G401 (cell line): ENCODE results near the gene PNLIPRP1. TPM values are rescaled to one million over a fixed set of nuclear protein-coding genes. Genes with fewer than 3 reads are reported as not detected.

Source experiments
- DNase-seq: peaks from one replicate; pipeline ENCODE4 v3.0.0-alpha.2; 2015; ENCODE audit warnings: low spot score
- in situ Hi-C: cut with HindIII; loops from 2 replicates; pipeline ENCODE4 v1.10.0; 2016; ENCODE audit warnings: low sequenced_read_pairs, mixed read lengths
- total RNA-seq: library from RNA; depleted of rRNA; stranded (reverse); fragments of >200 nt; shearing (Covaris generic); gene quantifications from 2 replicates; pipeline ENCODE4 v1.2.3, GENCODE V29; 2014; rRNA removed

PNLIPRP1 gene
- total RNA-seq, result not detected in 2 replicates

DNA sequence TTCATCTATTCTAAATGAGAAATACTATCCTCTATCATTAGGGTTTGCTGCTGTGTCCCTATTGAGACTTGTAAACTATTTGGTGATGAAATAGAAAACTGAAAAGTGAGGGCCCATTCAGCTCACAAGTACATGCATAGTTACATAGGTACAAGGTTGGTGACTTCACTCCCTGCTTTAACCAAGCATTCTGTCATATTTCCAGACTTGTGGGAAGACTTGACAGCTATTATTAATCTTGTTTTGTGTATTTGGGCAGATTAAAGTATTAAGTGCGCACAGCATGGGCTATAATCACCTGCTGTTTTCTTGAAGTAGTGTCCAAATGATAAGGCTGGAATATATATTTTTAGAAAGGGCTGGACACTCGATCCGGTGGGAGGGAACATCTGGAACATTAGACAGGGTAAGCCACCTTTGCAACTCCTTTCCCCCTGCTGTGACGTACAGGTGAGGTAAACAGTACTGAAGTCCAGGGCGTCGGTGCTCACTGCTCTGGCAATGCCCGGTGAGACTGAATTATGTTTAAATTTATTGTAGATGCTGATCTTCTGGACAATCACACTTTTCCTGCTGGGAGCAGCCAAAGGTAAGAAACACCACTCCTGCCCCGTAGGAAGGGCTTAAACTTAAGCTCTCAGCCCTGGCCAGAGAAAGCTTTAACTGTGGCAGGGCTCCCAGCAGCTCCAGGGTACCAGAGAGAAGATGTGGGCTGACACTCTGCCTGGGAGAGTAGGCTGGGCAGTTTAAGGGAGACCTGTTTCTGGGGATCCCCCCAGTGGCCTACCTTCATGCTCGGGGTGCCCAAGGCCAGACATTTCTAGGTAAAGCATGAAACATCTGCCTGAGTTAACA lies at the start of gene PNLIPRP1:
PNLIPRP1 (plus strand) TSS at position 370 of the 855 bp plus-strand sequence; CDS start at position 541, 171 bp downstream.
- no peak for DNase-seq
- in situ Hi-C loops, result no loop called here

DNA sequence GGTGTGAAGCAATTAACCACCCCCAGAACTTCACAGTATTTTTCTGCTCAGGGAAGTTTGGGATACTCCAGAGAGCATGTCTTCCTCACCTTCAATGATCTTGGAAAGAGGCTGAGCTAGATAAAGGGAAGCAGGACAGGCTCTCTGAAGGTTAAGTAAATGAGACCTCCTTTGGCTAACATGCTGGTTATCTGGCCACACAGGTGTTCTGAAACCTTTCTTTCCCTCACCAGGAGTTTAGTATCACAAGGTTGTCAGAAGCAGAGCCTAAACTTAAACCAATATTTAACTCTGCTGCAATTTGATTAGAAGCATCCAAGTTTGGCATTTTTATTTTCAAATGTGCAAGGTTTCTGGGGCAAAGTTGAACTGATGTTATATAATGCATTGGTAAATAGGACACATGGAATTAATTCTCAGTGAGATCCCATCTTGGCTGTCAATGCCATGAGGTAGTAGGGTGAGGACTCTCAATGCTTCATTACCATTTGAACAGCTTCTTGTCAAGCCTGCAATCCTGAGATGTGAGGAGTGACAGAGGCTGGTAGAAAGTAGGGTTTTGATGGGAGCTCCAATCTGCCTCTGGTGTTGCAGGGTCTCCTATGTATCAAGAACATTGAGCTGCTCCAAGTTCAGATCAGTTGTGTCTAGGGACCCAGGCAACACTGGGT lies 48.6 kb upstream of the PNLIPRP1 start:
- in situ Hi-C loops, result no loop called here
- no peak for DNase-seq

- in situ Hi-C loops, result no loop called here
- DNase-seq, result no peak
Measured at GRCh38 chr10:116545122-116545521, 45.6 kb upstream of the PNLIPRP1 start.

- no peak for DNase-seq
- in situ Hi-C loops, result no loop called here
Measured at GRCh38 chr10:116545756-116546155, 45.0 kb upstream of the PNLIPRP1 start, which contains the start of gene PNLIP. TSS of gene PNLIP (plus strand) at chr10:116545931. CDS start at chr10:116546093, 162 bp downstream.

- in situ Hi-C loops, result no loop called here
- DNase-seq, result no peak
Measured at GRCh38 chr10:116548301-116548700, 42.5 kb upstream of the PNLIPRP1 start.

GRCh38 chr10:116553378-116553980 lies 37.3 kb upstream of the PNLIPRP1 start:
- in situ Hi-C loops, result no loop called here
- no peak for DNase-seq

- in situ Hi-C loops, result no loop called here
- DNase-seq, result no peak
Measured at GRCh38 chr10:116554628-116555027, 36.1 kb upstream of the PNLIPRP1 start.

- in situ Hi-C loops, result no loop called here
- no peak for DNase-seq
Measured at GRCh38 chr10:116555880-116556279, 34.9 kb upstream of the PNLIPRP1 start.

DNA sequence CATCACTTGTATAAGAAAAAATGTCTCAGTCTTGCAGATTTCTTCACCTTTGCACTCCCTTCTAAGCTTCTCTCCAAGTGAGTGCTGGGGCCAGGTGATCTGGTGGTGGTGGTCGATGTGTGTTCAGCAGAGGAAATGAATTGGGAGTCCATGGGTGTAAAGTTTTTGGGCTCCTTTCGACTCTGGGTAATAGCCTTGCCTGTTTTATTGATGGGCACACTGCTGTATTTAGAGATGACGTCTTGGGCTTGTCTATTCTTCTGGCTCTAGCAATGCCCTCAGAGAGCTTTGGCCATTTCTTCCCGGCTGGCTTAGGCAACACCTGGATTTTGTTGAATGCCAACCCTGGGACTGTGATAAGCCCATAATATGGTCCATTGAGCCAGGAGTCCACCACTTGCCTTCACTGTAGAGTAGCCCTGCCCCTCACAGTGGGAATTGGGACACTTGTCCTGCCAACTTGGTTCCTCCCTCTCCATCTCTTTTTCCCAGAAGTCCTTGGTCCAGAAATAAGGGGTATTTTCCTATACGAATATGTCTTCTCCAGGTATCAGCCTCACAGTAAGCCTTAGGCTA lies 33.4 kb upstream of the PNLIPRP1 start:
- in situ Hi-C loops, result no loop called here
- DNase-seq, result no peak

DNA sequence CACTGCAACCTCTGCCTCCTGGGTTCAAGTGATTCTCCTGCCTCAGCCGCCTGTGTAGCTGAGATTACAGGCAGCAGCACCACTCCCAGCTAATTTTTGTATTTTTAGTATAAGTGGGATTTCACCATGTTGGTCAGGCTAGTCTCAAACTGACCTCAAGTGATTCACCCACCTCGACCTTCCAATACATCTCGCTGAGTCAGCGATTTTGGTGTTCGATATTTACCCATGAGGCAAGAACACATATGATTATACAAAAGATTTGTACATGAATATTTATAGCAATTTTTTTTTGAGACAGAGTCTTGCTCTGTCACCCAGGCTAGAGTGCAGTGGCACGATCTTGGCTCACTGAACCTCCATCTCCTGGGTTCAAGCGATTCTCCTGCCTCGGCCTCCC lies 25.2 kb upstream of the PNLIPRP1 start:
- in situ Hi-C loops, result no loop called here
- no peak for DNase-seq

GRCh38 chr10:116566932-116567331 lies 23.8 kb upstream of the PNLIPRP1 start:
- no peak for DNase-seq

DNA sequence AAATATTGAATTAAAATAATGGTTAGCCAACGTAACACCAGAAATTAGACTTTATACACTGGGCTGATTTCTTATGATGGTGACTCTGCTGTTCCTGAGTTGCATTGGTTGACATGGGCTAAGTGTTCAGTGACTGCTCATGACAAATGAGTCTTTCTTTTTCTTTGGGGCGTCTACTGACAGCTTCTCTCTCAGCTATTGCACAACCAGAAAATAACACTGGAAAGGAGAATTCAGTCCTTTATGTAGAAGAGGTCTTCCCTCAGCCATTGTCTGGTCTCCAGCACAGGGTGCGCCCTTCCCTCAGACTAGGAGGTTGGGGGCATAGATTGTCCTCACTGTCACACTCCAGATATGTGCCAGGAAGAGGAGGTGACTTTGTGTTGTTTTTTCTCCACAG lies 23.4 kb upstream of the PNLIPRP1 start:
- DNase-seq, result no peak
- in situ Hi-C loops, result no loop called here

More at GRCh38 chr10:116566932-116567331, 23.8 kb upstream of the PNLIPRP1 start:
- in situ Hi-C loops, result no loop called here

GRCh38 chr10:116574797-116575196 lies 16.0 kb upstream of the PNLIPRP1 start:
- in situ Hi-C loops, result no loop called here
- DNase-seq, result no peak

GRCh38 chr10:116587878-116588591 lies 2.7 kb upstream of the PNLIPRP1 start:
- no peak for DNase-seq
- in situ Hi-C loops, result no loop called here

GRCh38 chr10:116588995-116589394 lies 1.8 kb upstream of the PNLIPRP1 start:
- DNase-seq, result no peak
- in situ Hi-C loops, result no loop called here

GRCh38 chr10:116589926-116590325 lies 833 bp upstream of the PNLIPRP1 start:
- DNase-seq, result no peak
- in situ Hi-C loops, result no loop called here

GRCh38 chr10:116593139-116593740 lies 2.5 kb downstream of the PNLIPRP1 start:
- no peak for DNase-seq
- in situ Hi-C loops, result no loop called here

DNA sequence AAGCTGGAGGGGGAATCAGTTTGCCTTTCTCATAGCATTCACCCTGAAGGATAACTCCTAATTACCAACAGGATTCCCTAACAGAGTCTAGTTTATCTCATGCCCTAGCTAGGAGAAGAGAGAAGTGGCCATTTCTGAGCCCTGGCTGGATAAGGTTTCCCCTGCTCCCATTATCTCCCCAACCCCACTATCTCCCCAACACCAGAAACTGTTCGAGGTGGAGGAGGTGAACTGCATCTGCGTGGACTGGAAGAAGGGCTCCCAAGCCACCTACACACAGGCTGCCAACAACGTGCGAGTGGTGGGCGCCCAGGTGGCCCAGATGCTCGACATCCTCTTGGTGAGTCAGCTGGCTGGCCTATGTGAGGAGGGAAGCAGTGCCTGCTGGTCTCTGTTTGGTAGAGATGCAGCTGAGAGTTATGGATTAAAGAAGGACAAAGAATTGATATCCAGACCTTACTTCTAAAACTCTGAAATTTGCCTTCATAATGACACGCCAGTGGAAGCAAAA lies 3.8 kb downstream of the PNLIPRP1 start:
- no peak for DNase-seq
- in situ Hi-C loops, result no loop called here
